ENCODE results near the gene PARVB.

- TF ChIP-seq CTCF (IDR thresholded peaks at IDR 0.05; ENCODE audit: low read depth, low read length) (no peak), MYC (IDR thresholded peaks at IDR 0.05; ENCODE audit: low read depth, low read length) (no peak), POLR2A (IDR thresholded peaks at IDR 0.05; ENCODE audit: extremely low read depth, insufficient read length) (no peak), MAX (IDR thresholded peaks at IDR 0.05; ENCODE audit: low read depth, low read length) (no peak)
These were observed 106.1 kb downstream of the PARVB start for GRCh38 chr22:44130076-44130711.
